ENCODE measurements around the gene ERBB4. TPM values are rescaled to one million over a fixed set of nuclear protein-coding genes. Genes with fewer than 3 reads are reported as not detected.

Gene ERBB4
- total and polyA plus RNA-seq, 2 of the 8 experiments (the other 6 are each of a cell fraction or from before 2014, with no cell fraction given): 0.34 to 1.3 TPM

DNA sequence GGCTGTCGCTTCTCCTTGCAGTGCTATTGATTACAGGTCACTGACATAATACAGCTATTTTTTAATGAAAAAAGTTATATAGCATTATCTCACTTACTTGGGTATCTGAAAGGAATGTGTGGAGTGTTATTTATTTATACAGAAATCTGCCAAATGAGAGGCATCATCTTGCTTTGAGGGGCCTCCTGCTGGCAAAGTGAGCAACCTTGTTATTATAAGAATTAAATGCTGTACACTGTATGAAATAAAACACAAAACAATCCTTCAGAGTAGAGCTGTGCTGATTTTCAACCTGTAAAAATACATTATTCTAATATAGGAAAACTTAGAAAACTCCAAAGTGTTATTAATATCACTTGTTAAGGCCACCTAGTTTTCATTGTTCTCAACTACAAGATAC lies 20.9 kb downstream of the ERBB4 start:
- H3K4me1 ChIP-seq (replicated peaks in 1 of 4; ENCODE audit: control insufficient read depth in 3 of 4, insufficient read depth in 4 of 4, low read length in 3 of 4): peaks cover 0 to 3% (median 0%) of the 10 kb centered on the region in 4 experiments; a peak in 1 of 7 replicates
- H2AK5ac ChIP-seq (ENCODE audit: low read depth, low read length): no peak overlapping the region
- H3K14ac ChIP-seq (ENCODE audit: insufficient read length): no peak overlapping the region
- no peaks in the 10 kb centered on the region for H4K20me1 ChIP-seq (replicated peaks in 1 of 2; ENCODE audit: control insufficient read depth in 1 of 2, insufficient read depth in 2 of 2, low read length in 2 of 2)
- H4K91ac ChIP-seq (replicated peaks; ENCODE audit: insufficient read length, low read length): no peak overlapping the region
- no peaks in the 10 kb centered on the region for H3K9me3 ChIP-seq (ENCODE audit: insufficient read depth in 2 of 2, low read depth in 1 of 2, low read length in 1 of 2)
- no peaks in the 10 kb centered on the region for H3K23me2 ChIP-seq (ENCODE audit: low read depth, low read length)
- no peaks in the 10 kb centered on the region for H3K36me3 ChIP-seq (ENCODE audit: control insufficient read depth in 2 of 4, insufficient read depth in 4 of 4, low read length in 3 of 4)
- H3K4me2 ChIP-seq (ENCODE audit: insufficient read depth in 1 of 2, low read depth in 2 of 2, low read length in 2 of 2): no peak overlapping the region
- ChIA-PET CTCF (ENCODE audit: partially characterized antibody) (no interaction called here), POLR2A (ENCODE audit: partially characterized antibody) (no interaction called here)
- H2BK120ac ChIP-seq (replicated peaks; ENCODE audit: low read depth, low read length): no peak overlapping the region
- H3K18ac ChIP-seq (ENCODE audit: extremely low read depth, low read length): no peak overlapping the region
- FAIRE-seq: no peak
- no peaks in the 10 kb centered on the region for H3K79me2 ChIP-seq (ENCODE audit: control insufficient read depth in 1 of 2, insufficient read depth in 2 of 2, low read length in 2 of 2)
- no peak overlapping the region for H4K8ac ChIP-seq (ENCODE audit: extremely low read depth, insufficient read depth, low read length)
- no peak overlapping the region for H2AFZ ChIP-seq (ENCODE audit: low read length)
- no peak overlapping the region for H3K23ac ChIP-seq (ENCODE audit: insufficient read length)
- no peak overlapping the region for H3K4ac ChIP-seq (replicated peaks; ENCODE audit: insufficient read length, low read depth, low read length)
- H2BK5ac ChIP-seq (ENCODE audit: low read depth, low read length): no peak overlapping the region
- H2BK12ac ChIP-seq (ENCODE audit: low read depth, low read length): no peak overlapping the region
- H4K5ac ChIP-seq (ENCODE audit: insufficient read length, low read depth, low read length): no peak overlapping the region
- H3K27ac ChIP-seq (ENCODE audit: low read depth, low read length): no peak overlapping the region
- 82% methylated on average over 1 of the region's 1 CpG; no CpG with 5 or more reads in 1 of the 2 experiments for WGBS, 2 experiments (ENCODE audit: extremely low coverage in 1 of 2, insufficient coverage in 1 of 2, insufficient read length in 1 of 2, insufficient replicate concordance in 2 of 2, low coverage in 1 of 2, low lambda C conversion rate in 2 of 2, missing lambda C conversion rate in 1 of 2)
- H3K56ac ChIP-seq (replicated peaks; ENCODE audit: insufficient read length, low read depth, low read length): no peak overlapping the region
- H2BK15ac ChIP-seq (ENCODE audit: low read length): no peak overlapping the region
- DNase-seq (ENCODE audit: low read depth in 1 of 2, low spot score in 2 of 2): no peak
- H3K79me1 ChIP-seq (ENCODE audit: low read depth, low read length): no peaks in the 10 kb centered on the region
- H3K27me3 ChIP-seq (replicated peaks in 1 of 4; ENCODE audit: control insufficient read depth in 3 of 4, extremely low read depth in 1 of 4, insufficient read depth in 3 of 4, low read length in 3 of 4): no peaks in the 10 kb centered on the region
- H2BK20ac ChIP-seq (ENCODE audit: low read length): no peak overlapping the region
- H3K4me3 ChIP-seq (ENCODE audit: extremely low read depth in 1 of 4, insufficient read depth in 2 of 4, low read depth in 3 of 4, low read length in 4 of 4): no peak overlapping the region
- H3K9ac ChIP-seq (replicated peaks in 1 of 4; ENCODE audit: extremely low read depth in 1 of 4, low read depth in 3 of 4, low read length in 3 of 4): no peak overlapping the region
- TF ChIP-seq EGR1 (IDR thresholded peaks at IDR 0.05; ENCODE audit: borderline replicate concordance, low read depth, low read length): no peak
- TF ChIP-seq JUND (IDR thresholded peaks at IDR 0.05; ENCODE audit: low read length): no peak
